Measurements from ENCODE around the gene SLBP. TPM values are rescaled to one million over a fixed set of nuclear protein-coding genes. Genes with fewer than 3 reads are reported as not detected.

Gene SLBP
- total RNA-seq (2014; rRNA removed; shearing (Covaris generic)) = 81.9 and 86.1 TPM in 2 replicates
- polyA plus RNA-seq (2015; cell fraction: cytosol; rRNA removed) = 61.8 and 67.2 TPM in 2 replicates
- polyA plus RNA-seq (2015; cell fraction: nucleus; rRNA removed) = 29.1 and 41.2 TPM in 2 replicates

- in situ Hi-C loops (cut with HindIII; ENCODE audit: low pct_unique_long_range_greater_than_20kb, low sequenced_read_pairs) = no loop called here
These were observed at the start of gene SLBP for GRCh38 chr4:1712216-1713002. Gene SLBP, minus strand, starts transcription at chr4:1712319. Its CDS starts 131 bp downstream, at chr4:1712188.

DNA sequence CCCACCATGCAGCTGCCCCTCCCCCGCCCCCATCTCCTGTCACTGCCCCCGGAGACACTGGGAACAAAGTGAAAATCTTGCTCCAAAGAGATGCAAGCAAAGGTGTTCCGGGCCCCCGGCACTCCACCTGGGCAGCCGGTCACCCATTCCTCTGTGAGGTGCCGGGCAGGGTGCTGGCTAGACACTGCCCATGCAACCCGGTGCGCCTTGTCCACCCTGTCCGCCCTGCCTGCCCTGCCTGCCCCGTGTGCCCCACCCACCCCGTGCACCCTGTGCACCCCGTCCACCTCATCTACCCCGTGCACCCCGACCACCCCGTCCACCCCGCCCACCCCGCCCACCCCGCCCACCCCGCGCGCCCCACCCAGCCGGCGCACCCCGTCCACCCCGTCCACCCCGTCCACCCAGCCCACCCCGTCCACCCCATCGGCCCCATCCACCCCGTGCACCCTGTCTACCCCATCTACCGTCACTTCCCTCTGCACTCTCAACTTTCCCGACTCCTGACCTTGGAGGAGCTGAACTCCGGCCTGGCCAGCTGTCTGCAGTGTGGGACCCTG is 49.1 kb upstream of the SLBP start:
- no peak for DNase-seq (ENCODE audit: low read depth, low spot score)
- in situ Hi-C loops (cut with HindIII; ENCODE audit: low pct_unique_long_range_greater_than_20kb, low sequenced_read_pairs) = no loop called here

More at GRCh38 chr4:1712216-1713002, at the start of gene SLBP:
- DNase-seq (ENCODE audit: low read depth, low spot score) = peak; percentile 92

GRCh38 chr4:1760521-1761071 is 48.5 kb upstream of the SLBP start:
- in situ Hi-C loops (cut with HindIII; ENCODE audit: low pct_unique_long_range_greater_than_20kb, low sequenced_read_pairs) = no loop called here
- DNase-seq (ENCODE audit: low read depth, low spot score) = peak; percentile 23

GRCh38 chr4:1759818-1760223 is 47.7 kb upstream of the SLBP start:
- DNase-seq (ENCODE audit: low read depth, low spot score) = no peak
- in situ Hi-C loops (cut with HindIII; ENCODE audit: low pct_unique_long_range_greater_than_20kb, low sequenced_read_pairs) = no loop called here

- in situ Hi-C loops (cut with HindIII; ENCODE audit: low pct_unique_long_range_greater_than_20kb, low sequenced_read_pairs) = no loop called here
- no peak for DNase-seq (ENCODE audit: low read depth, low spot score)
These were observed 47.2 kb upstream of the SLBP start for GRCh38 chr4:1759170-1759817.

DNA sequence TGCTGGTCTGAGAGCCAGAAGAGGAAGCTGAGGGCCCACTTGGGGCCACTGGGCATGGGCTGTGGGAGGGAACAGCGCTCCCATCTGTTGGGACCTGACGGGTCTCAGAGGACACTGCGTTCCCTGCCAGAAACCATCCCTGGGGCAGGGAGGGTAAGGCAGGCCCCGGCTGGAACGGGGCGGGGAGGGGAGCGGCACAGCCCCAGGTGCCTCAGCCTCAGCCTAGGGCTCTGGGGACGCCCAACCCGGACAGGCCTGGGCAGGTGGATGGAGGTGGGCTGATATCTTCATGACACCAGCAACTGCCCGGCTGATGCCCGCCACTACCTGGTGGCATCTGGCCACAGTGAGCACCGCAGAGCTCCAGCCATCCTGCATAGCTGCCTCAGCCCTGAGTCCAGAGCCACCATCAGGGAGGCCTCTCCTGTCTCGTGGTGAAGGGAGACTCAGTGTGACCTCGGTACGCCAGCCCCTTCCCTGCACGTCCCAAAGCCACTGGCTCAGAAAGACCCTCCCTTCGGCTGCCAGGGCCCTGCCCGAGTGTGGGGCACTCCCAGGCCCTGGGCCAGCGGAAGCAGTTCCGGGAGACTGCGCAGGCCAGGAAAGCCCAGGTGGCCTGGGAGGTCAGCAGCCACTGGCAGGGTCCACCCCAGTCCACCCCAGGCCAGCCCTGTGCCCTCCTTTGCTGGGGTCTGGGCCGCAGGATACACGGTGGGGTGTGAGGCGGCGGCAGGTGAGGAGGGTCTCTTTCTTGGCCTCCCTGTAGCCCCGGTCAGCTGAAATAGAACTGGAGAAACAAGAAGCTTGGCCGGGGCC is 46.4 kb upstream of the SLBP start:
- no peak for DNase-seq (ENCODE audit: low read depth, low spot score)
- in situ Hi-C loops (cut with HindIII; ENCODE audit: low pct_unique_long_range_greater_than_20kb, low sequenced_read_pairs) = no loop called here

- DNase-seq (ENCODE audit: low read depth, low spot score) = no peak
- in situ Hi-C loops (cut with HindIII; ENCODE audit: low pct_unique_long_range_greater_than_20kb, low sequenced_read_pairs) = no loop called here
These were observed 45.7 kb upstream of the SLBP start for GRCh38 chr4:1757836-1758235.

DNA sequence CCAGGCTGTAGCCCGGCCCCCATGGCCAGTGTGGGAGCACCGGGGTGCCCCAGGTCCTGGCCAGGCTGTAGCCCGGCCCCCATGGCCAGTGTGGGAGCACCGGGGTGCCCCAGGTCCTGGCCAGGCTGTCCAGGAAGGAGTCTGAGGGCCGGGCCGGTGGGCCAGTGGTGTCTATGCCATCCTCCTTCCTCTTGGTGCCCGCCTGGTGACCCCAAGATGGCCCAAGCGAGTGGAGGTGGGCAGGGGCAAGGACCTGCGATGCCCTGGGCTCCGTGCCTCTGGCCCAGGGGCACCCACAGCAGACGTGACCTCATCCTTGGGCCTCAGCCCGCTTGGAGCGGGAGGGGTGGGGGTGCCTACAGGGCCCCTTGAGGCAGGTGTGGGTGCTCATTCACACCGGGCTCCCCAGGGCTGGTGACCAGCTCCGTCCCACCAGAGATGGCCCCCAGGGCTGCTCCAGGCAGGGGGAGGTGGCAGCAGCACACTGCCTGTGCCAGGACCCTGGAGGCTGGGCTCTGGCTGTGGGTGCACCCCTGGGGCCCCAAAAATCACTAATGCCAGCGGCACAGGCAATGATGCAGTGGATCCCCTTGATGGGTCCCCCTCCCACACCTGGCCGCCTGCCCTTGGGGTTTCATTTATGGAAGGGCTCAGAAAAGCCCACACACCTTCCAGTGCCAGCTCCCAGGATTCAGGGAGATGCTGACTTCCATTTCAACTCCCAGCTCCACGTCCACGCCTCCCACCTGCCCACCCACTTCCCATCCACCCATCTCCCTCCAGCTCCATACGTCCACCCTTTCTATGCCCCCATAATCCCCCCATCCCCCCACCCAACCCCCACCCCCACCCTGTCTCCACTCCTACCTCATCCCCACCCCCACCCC is 45.0 kb upstream of the SLBP start:
- no peak for DNase-seq (ENCODE audit: low read depth, low spot score)
- in situ Hi-C loops (cut with HindIII; ENCODE audit: low pct_unique_long_range_greater_than_20kb, low sequenced_read_pairs) = no loop called here

DNA sequence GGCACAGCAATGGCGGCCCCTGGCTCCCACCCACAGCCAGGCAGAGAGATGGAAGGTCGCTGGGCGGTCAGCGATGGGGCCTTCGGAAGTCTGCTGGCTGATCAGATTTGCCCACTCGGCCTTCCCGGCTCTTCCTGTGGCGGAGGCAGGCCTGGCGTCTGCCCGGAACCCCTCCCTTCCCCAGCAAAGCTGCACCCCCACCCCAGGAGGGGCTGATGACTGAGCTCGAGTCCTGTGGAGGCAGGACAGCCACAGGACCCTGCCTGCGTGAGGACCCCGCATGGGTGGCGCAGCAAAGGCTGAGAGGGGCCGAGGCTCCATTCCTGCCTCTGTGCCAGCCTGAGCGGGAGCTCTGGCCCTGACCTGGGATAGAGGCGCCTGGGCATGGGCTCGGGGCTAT is 44.0 kb upstream of the SLBP start:
- in situ Hi-C loops (cut with HindIII; ENCODE audit: low pct_unique_long_range_greater_than_20kb, low sequenced_read_pairs) = no loop called here
- no peak for DNase-seq (ENCODE audit: low read depth, low spot score)

DNA sequence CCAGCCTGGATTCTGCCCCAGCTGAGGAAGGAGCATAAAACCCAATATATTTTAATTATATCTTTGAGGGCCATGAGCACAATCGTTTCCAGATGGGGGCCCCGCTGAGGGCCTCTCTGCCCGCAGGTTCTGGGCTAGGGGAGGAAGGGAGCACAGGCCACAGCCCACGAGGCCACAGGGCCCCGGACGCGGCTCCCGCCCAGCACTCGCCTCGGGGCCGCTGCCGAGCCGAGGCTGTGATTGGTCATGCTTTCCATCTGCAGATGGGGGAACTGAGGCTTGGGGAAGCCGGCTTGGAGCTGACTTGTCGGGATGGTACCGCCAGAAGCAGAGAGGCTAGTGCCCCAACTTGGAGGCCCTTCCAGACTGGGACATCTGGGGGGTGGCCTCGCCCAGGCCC is 43.2 kb upstream of the SLBP start:
- DNase-seq (ENCODE audit: low read depth, low spot score) = no peak
- in situ Hi-C loops (cut with HindIII; ENCODE audit: low pct_unique_long_range_greater_than_20kb, low sequenced_read_pairs) = no loop called here

DNA sequence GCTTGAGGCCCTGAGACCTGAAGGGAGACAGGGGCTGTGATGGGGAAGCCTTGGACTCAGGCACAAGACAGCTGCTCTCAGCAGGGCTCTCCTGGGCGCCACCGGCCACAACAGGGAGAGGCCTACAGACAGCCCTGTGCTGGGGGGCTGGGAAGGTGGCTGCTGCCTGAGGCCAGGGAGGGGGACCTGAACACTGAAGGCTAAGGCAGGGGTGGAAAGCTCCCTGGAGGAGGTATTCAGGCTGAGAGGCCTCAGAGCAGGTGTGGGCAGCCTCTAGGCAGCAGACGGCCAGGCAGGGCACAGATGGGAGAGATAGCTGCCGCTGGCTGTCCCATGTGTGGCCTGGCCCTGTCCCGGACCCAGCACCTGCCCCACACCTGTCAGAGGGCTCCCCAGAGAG is 42.2 kb upstream of the SLBP start:
- in situ Hi-C loops (cut with HindIII; ENCODE audit: low pct_unique_long_range_greater_than_20kb, low sequenced_read_pairs) = no loop called here
- no peak for DNase-seq (ENCODE audit: low read depth, low spot score)

GRCh38 chr4:1753697-1754311 is 41.7 kb upstream of the SLBP start:
- no peak for DNase-seq (ENCODE audit: low read depth, low spot score)
- in situ Hi-C loops (cut with HindIII; ENCODE audit: low pct_unique_long_range_greater_than_20kb, low sequenced_read_pairs) = no loop called here

- no peak for DNase-seq (ENCODE audit: low read depth, low spot score)
- in situ Hi-C loops (cut with HindIII; ENCODE audit: low pct_unique_long_range_greater_than_20kb, low sequenced_read_pairs) = no loop called here
These were observed 41.2 kb upstream of the SLBP start for GRCh38 chr4:1753294-1753696.

GRCh38 chr4:1752284-1753041 is 40.3 kb upstream of the SLBP start:
- in situ Hi-C loops (cut with HindIII; ENCODE audit: low pct_unique_long_range_greater_than_20kb, low sequenced_read_pairs) = no loop called here
- DNase-seq (ENCODE audit: low read depth, low spot score) = no peak

GRCh38 chr4:1751919-1752283 is 39.8 kb upstream of the SLBP start:
- DNase-seq (ENCODE audit: low read depth, low spot score) = no peak

More at GRCh38 chr4:1751919-1752283, 39.8 kb upstream of the SLBP start:
- in situ Hi-C loops (cut with HindIII; ENCODE audit: low pct_unique_long_range_greater_than_20kb, low sequenced_read_pairs) = no loop called here
